Measurements from ENCODE around the gene ABTB1.
"Not testable (repeated sequence)": the region's sequence is repeated elsewhere in the genome, so short reads cannot be mapped to it uniquely, and the experiment has no call there.

ABTB1 gene

GRCh38 chr3:127698691-127699415 lies 26.1 kb downstream of the ABTB1 start:
- DNase-seq (ENCODE audit: low read depth): no peak
- no peak overlapping the region for H3K4me3 ChIP-seq (ENCODE audit: low read depth, low read length)
- no peak for TF ChIP-seq CTCF (IDR thresholded peaks at IDR 0.05; ENCODE audit: control insufficient read depth, extremely low read depth, insufficient read depth)

GRCh38 chr3:127699416-127700300 lies 26.9 kb downstream of the ABTB1 start:
- no peak for DNase-seq (ENCODE audit: low read depth)

DNA sequence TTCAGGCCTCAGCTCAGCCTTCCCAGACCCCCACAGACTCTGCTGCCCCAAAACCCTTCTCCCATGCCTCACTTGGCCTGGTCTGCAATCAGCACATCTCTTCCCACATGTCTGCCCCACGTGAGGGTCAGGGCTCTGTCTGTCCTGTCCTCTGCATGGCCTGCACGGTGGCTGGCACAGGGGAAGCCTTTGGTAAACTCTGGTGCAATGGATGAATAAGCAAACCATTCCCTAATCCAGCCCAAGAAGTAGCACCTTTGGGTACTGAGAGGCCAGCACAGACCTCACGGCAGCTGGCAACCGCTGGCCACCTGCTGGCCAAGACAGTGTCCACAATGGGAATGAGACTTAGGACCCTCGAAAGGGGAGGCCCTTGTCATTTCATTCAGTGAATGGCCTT lies 27.7 kb downstream of the ABTB1 start:
- TF ChIP-seq CTCF (IDR thresholded peaks at IDR 0.05; ENCODE audit: control insufficient read depth, extremely low read depth, insufficient read depth): no peak
- no peak for DNase-seq (ENCODE audit: low read depth)
- no peak overlapping the region for H3K4me3 ChIP-seq (ENCODE audit: low read depth, low read length)

More at GRCh38 chr3:127699416-127700300, 26.9 kb downstream of the ABTB1 start:
- H3K4me3 ChIP-seq (ENCODE audit: low read depth, low read length): no peak overlapping the region
- no peak for TF ChIP-seq CTCF (IDR thresholded peaks at IDR 0.05; ENCODE audit: control insufficient read depth, extremely low read depth, insufficient read depth)

DNA sequence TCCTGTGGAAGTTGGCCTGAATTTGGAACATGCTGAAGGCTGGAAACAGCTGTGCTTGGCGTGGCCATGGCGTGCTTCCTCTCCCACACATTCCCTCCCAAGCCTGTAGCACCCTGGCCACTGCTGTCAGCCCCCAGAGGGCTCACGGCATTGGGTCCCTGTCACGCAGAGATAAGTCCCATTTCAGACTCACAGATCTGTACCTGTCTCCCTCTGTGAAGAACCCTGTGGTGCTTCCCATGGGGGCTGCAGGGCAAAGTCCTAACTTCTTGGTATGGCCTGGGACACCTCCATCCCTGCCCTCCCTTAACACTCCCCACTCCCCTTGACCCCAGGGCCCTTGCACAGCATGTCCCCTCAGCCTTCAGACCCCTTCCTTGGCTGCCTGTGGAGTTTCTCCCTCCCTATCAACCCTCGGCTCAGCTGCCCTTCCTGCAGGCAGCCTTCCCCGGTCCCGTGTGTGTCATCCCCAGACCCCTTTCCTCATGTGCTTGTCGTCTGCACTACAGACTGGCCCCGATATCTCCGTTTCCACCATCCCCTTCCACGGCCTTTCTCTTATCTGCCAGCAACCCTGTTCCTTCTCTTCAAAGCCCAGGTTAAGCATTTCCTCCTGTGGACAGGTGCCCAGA lies 28.6 kb downstream of the ABTB1 start:
- H3K4me3 ChIP-seq (ENCODE audit: low read depth, low read length): no peak overlapping the region
- TF ChIP-seq CTCF (IDR thresholded peaks at IDR 0.05; ENCODE audit: control insufficient read depth, extremely low read depth, insufficient read depth): no peak
- DNase-seq (ENCODE audit: low read depth): no peak

DNA sequence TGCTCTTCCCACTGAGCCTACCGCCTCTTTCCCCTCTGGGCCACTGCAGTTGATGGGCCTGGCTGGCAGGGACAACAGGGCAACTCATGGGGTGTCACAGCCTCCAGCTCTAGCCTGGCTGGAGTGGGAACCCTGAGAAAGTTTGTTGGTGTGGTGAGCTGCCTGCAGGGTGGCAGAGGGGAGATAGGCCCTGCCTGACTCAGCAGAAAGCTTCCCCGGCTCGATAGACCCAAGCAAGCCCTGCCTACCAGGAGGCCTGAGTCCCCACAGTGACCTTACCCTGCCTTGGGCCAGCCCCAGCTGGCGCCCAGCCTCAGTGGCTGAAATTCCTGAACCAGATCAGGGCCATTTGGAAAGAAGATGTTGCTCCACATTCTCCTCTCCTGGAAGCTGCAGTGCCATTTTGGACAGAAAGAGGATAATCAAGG lies 29.4 kb downstream of the ABTB1 start:
- TF ChIP-seq CTCF (IDR thresholded peaks at IDR 0.05; ENCODE audit: control insufficient read depth, extremely low read depth, insufficient read depth): no peak
- no peak for DNase-seq (ENCODE audit: low read depth)
- H3K4me3 ChIP-seq (ENCODE audit: low read depth, low read length): no peak overlapping the region

DNA sequence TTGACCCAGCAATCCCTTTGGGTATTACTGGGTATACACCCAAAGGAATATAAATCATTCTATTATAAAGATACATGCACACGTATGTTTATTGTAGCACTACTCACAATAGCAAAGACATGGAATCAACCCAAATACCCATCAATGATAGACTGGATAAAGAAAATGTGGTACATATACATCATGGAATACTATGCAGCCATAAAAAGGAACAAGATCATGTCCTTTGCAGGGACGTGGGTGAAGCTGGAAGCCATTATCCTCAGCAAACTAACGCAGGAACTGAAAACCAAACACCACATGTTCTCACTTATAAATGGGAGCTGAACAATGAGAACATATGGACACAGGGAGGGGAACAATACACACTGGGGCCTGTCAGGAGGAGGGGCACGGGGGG lies 32.1 kb downstream of the ABTB1 start:
- not testable (repeated sequence) for DNase-seq (ENCODE audit: low read depth); H3K4me3 ChIP-seq (ENCODE audit: low read depth, low read length)

DNA sequence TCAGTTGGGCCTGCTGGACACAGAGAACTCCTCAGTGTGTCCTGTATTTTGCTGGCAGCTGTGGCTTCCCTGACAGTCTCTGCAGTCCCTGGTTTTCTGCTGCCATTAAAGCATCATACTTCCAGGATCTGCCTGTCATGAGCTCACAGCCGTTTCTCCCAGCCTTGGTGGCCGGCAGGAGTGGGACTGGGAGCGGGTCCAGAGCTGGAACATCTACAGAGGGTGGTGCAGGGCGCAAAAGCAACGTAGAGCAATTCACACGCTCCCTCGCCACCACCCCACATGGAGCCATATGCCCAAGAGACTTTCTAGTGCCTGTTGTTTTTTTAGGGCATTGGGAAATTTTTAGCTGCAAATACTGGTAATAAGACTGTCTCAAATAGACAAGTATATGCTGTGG lies 33.6 kb downstream of the ABTB1 start:
- no peak for DNase-seq (ENCODE audit: low read depth)
- H3K4me3 ChIP-seq (ENCODE audit: low read depth, low read length): no peak overlapping the region
- no peak for TF ChIP-seq CTCF (IDR thresholded peaks at IDR 0.05; ENCODE audit: control insufficient read depth, extremely low read depth, insufficient read depth)

Measured in LNCaP clone FGC (cell line).